Stimulated activated CD8-positive, alpha-beta memory T cell treated with anti-CD3 and anti-CD28 coated beads, Interleukin-2, amount 100 ng/mL, for 48 hours (primary cell): ENCODE data around the gene TMEM53.

Experiments
- DNase-seq, 2 donors: peaks; one replicate each; pipeline ENCODE4 v3.0.0-alpha.2; 2020; ENCODE audit warnings: low read depth in 2 of 2

TMEM53 gene

GRCh38 chr1:44603718-44604117 is 70.6 kb downstream of the TMEM53 start:
- DNase-seq: no peak
